SU-DHL-6 (cell line): Measurements from ENCODE around the gene UTP14C.

Source experiments
- H2AFZ ChIP-seq: fragments of 200-600 bp; sonication (generic); 2 replicates; pipeline ENCODE4 v1.6.1; 2014; ENCODE audit warnings: low read depth, mild to moderate bottlenecking, moderate library complexity, mixed read lengths, antibody characterized with exemption, low read length; ENCODE audit not compliant: severe bottlenecking
- H3F3A ChIP-seq: fragments of 200-600 bp; shearing (Covaris generic); 2 replicates; pipeline ENCODE4 v1.6.0; 2016; ENCODE audit warnings: antibody characterized with exemption, mild to moderate bottlenecking; ENCODE audit not compliant: insufficient read depth
- H3K27ac ChIP-seq: fragments of 200-600 bp; sonication (generic); 2 replicates; pipeline ENCODE4 v1.5.1; 2016; ENCODE audit warnings: low read depth, mild to moderate bottlenecking, low read length, moderate library complexity, mixed read lengths
- H3K27me3 ChIP-seq: fragments of 200-600 bp; sonication (generic), shearing (Covaris generic); 2 replicates; pipeline ENCODE4 v1.6.0; 2014; ENCODE audit warnings: mild to moderate bottlenecking, low read length
- H3K36me3 ChIP-seq: fragments of 200-600 bp; sonication (generic); 2 replicates; pipeline ENCODE4 v1.6.1; 2014; ENCODE audit warnings: mild to moderate bottlenecking, low read length, mixed read lengths
- H3K4me2 ChIP-seq: fragments of 300-600, 200-600 bp; shearing (Covaris generic), sonication (generic); 2 replicates; pipeline ENCODE4 v1.6.0; 2014; ENCODE audit warnings: low read length, low read depth, mild to moderate bottlenecking; ENCODE audit not compliant: poor library complexity, severe bottlenecking
- H3K4me3 ChIP-seq: fragments of 200-600 bp; sonication (generic); 2 replicates; pipeline ENCODE4 v1.5.1; 2014; ENCODE audit warnings: antibody characterized with exemption, low read length, mild to moderate bottlenecking, mixed read lengths; ENCODE audit not compliant: insufficient read depth, poor library complexity, severe bottlenecking
- H3K79me2 ChIP-seq: fragments of 200-600 bp; sonication (generic); 2 replicates; pipeline ENCODE4 v1.6.1; 2014; ENCODE audit warnings: mild to moderate bottlenecking, low read length, moderate library complexity; ENCODE audit not compliant: insufficient read depth
- H3K9ac ChIP-seq: fragments of 200-600 bp; sonication (generic); 2 replicates; pipeline ENCODE4 v1.7.0; 2014; ENCODE audit warnings: mild to moderate bottlenecking, low read length
- H3K9me2 ChIP-seq: fragments of 200-600 bp; sonication (generic); replicated peaks from 2 replicates; pipeline ENCODE4 v1.6.1; 2014; ENCODE audit warnings: low read length; ENCODE audit not compliant: insufficient read depth
- H3K9me3 ChIP-seq: fragments of 200-600 bp; sonication (generic); 2 replicates; pipeline ENCODE4 v1.6.1; 2014; ENCODE audit warnings: low read length, mixed read lengths; ENCODE audit not compliant: insufficient read depth
- H4K20me1 ChIP-seq: fragments of 200-600 bp; sonication (generic); 2 replicates; pipeline ENCODE4 v1.6.1; 2014; ENCODE audit warnings: low read depth, mild to moderate bottlenecking, antibody characterized with exemption, low read length, moderate library complexity, mixed read lengths
- CTCF ChIP-seq: fragments of 200-600 bp; sonication (generic); IDR thresholded peaks from one replicate; pipeline ENCODE4 v1.5.1; 2017; ENCODE audit warnings: antibody characterized with exemption, mild to moderate bottlenecking, low read length, moderate library complexity; ENCODE audit not compliant: insufficient read depth, poor library complexity, severe bottlenecking
- EZH2phosphoT487 ChIP-seq: fragments of 200-600 bp; sonication (generic), shearing (Covaris generic); conservative IDR thresholded peaks from 2 replicates; pipeline ENCODE4 v1.6.1; 2018; ENCODE audit warnings: mild to moderate bottlenecking, antibody characterized with exemption, low read length, moderate library complexity, mixed read lengths

UTP14C gene

GRCh38 chr13:52025475-52026245 lies 1.2 kb downstream of the UTP14C start:
- Histone ChIP-seq H3K27me3 (no peaks in the 10 kb centered on the region), H3K4me2 (no peak overlapping the region), H4K20me1 (no peaks in the 10 kb centered on the region), H3K9me3 (no peaks in the 10 kb centered on the region), H3K9me2 (no peaks in the 10 kb centered on the region), H3F3A (no peaks in the 10 kb centered on the region), H3K9ac (no peak overlapping the region), H3K4me3 (no peak overlapping the region), H2AFZ (no peak overlapping the region), H3K79me2 (peaks cover 9% of the 10 kb centered on the region; the same call in 1 of the 2 replicates), H3K36me3 (peaks cover 8% of the 10 kb centered on the region; the same call in 1 of the 2 replicates), H3K27ac (no peak overlapping the region)
- TF ChIP-seq CTCF = no peak
- no peak for TF ChIP-seq EZH2phosphoT487

- Histone ChIP-seq H3K9ac (no peak overlapping the region), H3K36me3 (peaks cover 8% of the 10 kb centered on the region; the same call in 1 of the 2 replicates), H3K4me3 (no peak overlapping the region)
Observed at GRCh38 chr13:52026246-52026626, 1.7 kb downstream of the UTP14C start.

GRCh38 chr13:52027832-52028231 lies 3.3 kb downstream of the UTP14C start:
- Histone ChIP-seq H3K27me3 (no peaks in the 10 kb centered on the region), H3K36me3 (peaks cover 8% of the 10 kb centered on the region; the same call in 1 of the 2 replicates), H3K4me3 (no peak overlapping the region)

More at GRCh38 chr13:52026246-52026626, 1.7 kb downstream of the UTP14C start:
- Histone ChIP-seq H2AFZ (no peak overlapping the region), H3K27ac (no peak overlapping the region), H3K9me2 (no peaks in the 10 kb centered on the region), H3K4me2 (no peak overlapping the region), H3K27me3 (no peaks in the 10 kb centered on the region), H3F3A (no peaks in the 10 kb centered on the region), H3K9me3 (no peaks in the 10 kb centered on the region), H3K79me2 (peaks cover 9% of the 10 kb centered on the region; the same call in 1 of the 2 replicates), H4K20me1 (no peaks in the 10 kb centered on the region)
- no peak for TF ChIP-seq EZH2phosphoT487
- no peak for TF ChIP-seq CTCF

More at GRCh38 chr13:52027832-52028231, 3.3 kb downstream of the UTP14C start:
- H4K20me1 ChIP-seq = no peaks in the 10 kb centered on the region
- no peak overlapping the region for H3K4me2 ChIP-seq
- H3K9me2 ChIP-seq = no peaks in the 10 kb centered on the region
- H3K9me3 ChIP-seq = no peaks in the 10 kb centered on the region
- no peak for TF ChIP-seq CTCF
- H3K79me2 ChIP-seq = peaks cover 9% of the 10 kb centered on the region; the same call in 1 of the 2 replicates
- H2AFZ ChIP-seq = no peak overlapping the region
- no peak overlapping the region for H3K9ac ChIP-seq
- H3K27ac ChIP-seq = no peak overlapping the region
- H3F3A ChIP-seq = no peaks in the 10 kb centered on the region
